HepG2 (cell line): ENCODE data around the gene PRDM7. TPM values are rescaled to one million over a fixed set of nuclear protein-coding genes. Genes with fewer than 3 reads are reported as not detected.

Experiments used
- ASH2L ChIP-seq: fragments of 300-600, 200-600 bp; sonication (generic); IDR thresholded peaks from 2 replicates; pipeline ENCODE4 v1.7.0; 2017; ENCODE audit warnings: low read depth, mild to moderate bottlenecking, moderate library complexity, mixed read lengths, low read length; ENCODE audit not compliant: insufficient read length
- CBX2 ChIP-seq, 2 experiments: fragments of 200-600 bp in 1 of 2; sonication (generic); formaldehyde crosslinking in 1 of 2; IDR thresholded peaks; 2 replicates each; pipeline versions ENCODE4 v1.7.0 to v1.8.1; 2018 to 2022; ENCODE audit warnings: low read depth in 2 of 2, low read length in 1 of 2, mild to moderate bottlenecking in 1 of 2, missing genetic modification reagents in 1 of 2
- CERS6 ChIP-seq: sonication (generic); formaldehyde crosslinking; IDR thresholded peaks from 2 replicates; pipeline ENCODE4 v1.5.0; 2020; ENCODE audit warnings: missing genetic modification reagents
- DMTF1 ChIP-seq: sonication (generic); formaldehyde crosslinking; IDR thresholded peaks from 2 replicates; pipeline ENCODE4 v1.4.0; 2020; ENCODE audit warnings: mild to moderate bottlenecking, missing genetic modification reagents
- HNF4G ChIP-seq, 2 experiments: sonication (generic) in 1 of 2; formaldehyde crosslinking in 1 of 2; IDR thresholded peaks; 2 replicates each; pipeline versions ENCODE4 v1.4.0 to v1.6.1; 2011 to 2020; ENCODE audit warnings: borderline replicate concordance in 2 of 2, low read depth in 2 of 2, mild to moderate bottlenecking in 2 of 2, low read length in 1 of 2, missing genetic modification reagents in 1 of 2, moderate library complexity in 1 of 2
- KDM4B ChIP-seq: sonication (generic); formaldehyde crosslinking; IDR thresholded peaks from 2 replicates; pipeline ENCODE4 v1.4.0; 2020; ENCODE audit warnings: missing genetic modification reagents
- MAX ChIP-seq: IDR thresholded peaks from 2 replicates; pipeline ENCODE4 v1.6.1; 2012; ENCODE audit warnings: inconsistent platforms
- NONO ChIP-seq, 2 experiments: fragments of 450-650 bp in 1 of 2; sonication (generic) in 1 of 2; formaldehyde crosslinking in 1 of 2; IDR thresholded peaks in 1 of 2; conservative IDR thresholded peaks in 1 of 2; 2 replicates each; pipeline versions ENCODE4 v1.6.1 to v1.8.0; 2017 to 2022; ENCODE audit warnings: mild to moderate bottlenecking in 1 of 2, missing genetic modification reagents in 1 of 2, moderate library complexity in 1 of 2
- SMC3 ChIP-seq: IDR thresholded peaks from 2 replicates; pipeline ENCODE4 v1.6.1; 2011; ENCODE audit warnings: low read length, improper control_type of control experiment
- SP140L ChIP-seq: sonication (generic); formaldehyde crosslinking; IDR thresholded peaks from 2 replicates; pipeline ENCODE4 v1.4.0; 2020; ENCODE audit warnings: missing genetic modification reagents, borderline replicate concordance
- YEATS2 ChIP-seq: sonication (generic); formaldehyde crosslinking; IDR thresholded peaks from 2 replicates; pipeline ENCODE4 v1.4.0; 2020; ENCODE audit warnings: missing genetic modification reagents, borderline replicate concordance
- polyA plus RNA-seq, 8 experiments: library from polyadenylated mRNA; depleted of rRNA in 3 of 8; stranded (reverse) in 7 of 8; unstranded in 1 of 8; fragments of >200 nt; fragmentation: Illumina TruSeq in 4 of 8; extraction: Trizol in 4 of 8; gene quantifications; 2 replicates each; pipeline versions ENCODE4 v1.2.1 to v1.2.3, GENCODE V29; 2011 to 2016; ENCODE audit warnings: low read depth in 4 of 8, missing spikeins in 1 of 8, mixed read lengths in 1 of 8; ENCODE audit not compliant: insufficient read depth in 1 of 8
- total RNA-seq, 5 experiments: library from RNA; depleted of rRNA; stranded (reverse); fragments of >200 nt; fragmentation: Illumina TruSeq; extraction: Trizol; gene quantifications; 2 replicates each; pipeline ENCODE4 v1.2.3, GENCODE V29; 2016; ENCODE audit warnings: low read depth in 1 of 5
- TF ChIP-seq, protein P1 (sequence below): sonication (generic); formaldehyde crosslinking; IDR thresholded peaks from 2 replicates; pipeline ENCODE4 v1.4.0; 2020; ENCODE audit warnings: mild to moderate bottlenecking, missing genetic modification reagents
- TF ChIP-seq, protein P2 (sequence below): sonication (generic); formaldehyde crosslinking; IDR thresholded peaks from 2 replicates; pipeline ENCODE4 v1.4.0; 2020; ENCODE audit warnings: mild to moderate bottlenecking, missing genetic modification reagents

The PRDM7 gene
- total and polyA plus RNA-seq, 2 of the 13 experiments (the other 11 are each of a cell fraction or from before 2014, with no cell fraction given) = not detected

DNA sequence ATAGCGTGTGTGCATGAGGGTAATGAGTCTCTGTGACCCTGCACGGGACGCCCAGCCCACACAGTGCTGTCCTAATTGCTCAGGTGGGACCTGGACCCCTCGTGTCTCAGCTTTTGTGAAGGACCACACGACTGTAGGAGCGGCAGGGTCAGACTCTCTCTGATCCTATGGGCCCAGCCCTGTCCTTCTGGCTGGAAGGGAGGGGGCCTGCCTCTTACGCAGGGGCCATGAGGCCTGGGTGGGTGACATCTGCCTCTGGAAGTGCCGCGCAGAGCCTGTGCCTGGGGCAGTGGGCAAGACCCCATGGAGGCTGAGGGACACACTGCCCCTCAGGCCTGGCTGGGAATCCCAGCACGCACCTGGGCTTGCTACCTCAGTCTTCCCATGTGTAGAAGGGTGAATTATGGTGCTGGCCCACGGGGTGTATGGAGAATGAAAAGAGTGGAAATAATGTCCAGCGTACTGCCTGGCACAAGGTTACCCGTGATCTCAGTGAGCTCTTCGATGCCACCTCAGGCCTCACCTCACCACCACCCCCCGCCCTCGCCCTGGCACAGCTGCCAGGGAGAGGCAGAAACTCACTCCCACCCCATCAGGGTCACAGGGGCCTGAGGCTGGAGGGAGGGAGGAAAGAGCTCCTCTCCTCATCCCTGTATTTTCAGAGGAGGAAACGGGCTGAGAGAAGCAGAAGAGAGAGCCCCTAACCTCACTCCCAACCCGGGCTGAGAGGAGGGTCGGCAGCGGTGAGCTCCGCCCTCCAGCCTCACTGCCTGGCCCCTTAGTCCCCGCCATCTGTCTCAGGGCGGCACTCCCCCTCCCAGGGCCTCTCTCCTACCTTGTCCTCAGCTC is 30.8 kb downstream of the PRDM7 start (continued):
- TF ChIP-seq, protein P1, sequence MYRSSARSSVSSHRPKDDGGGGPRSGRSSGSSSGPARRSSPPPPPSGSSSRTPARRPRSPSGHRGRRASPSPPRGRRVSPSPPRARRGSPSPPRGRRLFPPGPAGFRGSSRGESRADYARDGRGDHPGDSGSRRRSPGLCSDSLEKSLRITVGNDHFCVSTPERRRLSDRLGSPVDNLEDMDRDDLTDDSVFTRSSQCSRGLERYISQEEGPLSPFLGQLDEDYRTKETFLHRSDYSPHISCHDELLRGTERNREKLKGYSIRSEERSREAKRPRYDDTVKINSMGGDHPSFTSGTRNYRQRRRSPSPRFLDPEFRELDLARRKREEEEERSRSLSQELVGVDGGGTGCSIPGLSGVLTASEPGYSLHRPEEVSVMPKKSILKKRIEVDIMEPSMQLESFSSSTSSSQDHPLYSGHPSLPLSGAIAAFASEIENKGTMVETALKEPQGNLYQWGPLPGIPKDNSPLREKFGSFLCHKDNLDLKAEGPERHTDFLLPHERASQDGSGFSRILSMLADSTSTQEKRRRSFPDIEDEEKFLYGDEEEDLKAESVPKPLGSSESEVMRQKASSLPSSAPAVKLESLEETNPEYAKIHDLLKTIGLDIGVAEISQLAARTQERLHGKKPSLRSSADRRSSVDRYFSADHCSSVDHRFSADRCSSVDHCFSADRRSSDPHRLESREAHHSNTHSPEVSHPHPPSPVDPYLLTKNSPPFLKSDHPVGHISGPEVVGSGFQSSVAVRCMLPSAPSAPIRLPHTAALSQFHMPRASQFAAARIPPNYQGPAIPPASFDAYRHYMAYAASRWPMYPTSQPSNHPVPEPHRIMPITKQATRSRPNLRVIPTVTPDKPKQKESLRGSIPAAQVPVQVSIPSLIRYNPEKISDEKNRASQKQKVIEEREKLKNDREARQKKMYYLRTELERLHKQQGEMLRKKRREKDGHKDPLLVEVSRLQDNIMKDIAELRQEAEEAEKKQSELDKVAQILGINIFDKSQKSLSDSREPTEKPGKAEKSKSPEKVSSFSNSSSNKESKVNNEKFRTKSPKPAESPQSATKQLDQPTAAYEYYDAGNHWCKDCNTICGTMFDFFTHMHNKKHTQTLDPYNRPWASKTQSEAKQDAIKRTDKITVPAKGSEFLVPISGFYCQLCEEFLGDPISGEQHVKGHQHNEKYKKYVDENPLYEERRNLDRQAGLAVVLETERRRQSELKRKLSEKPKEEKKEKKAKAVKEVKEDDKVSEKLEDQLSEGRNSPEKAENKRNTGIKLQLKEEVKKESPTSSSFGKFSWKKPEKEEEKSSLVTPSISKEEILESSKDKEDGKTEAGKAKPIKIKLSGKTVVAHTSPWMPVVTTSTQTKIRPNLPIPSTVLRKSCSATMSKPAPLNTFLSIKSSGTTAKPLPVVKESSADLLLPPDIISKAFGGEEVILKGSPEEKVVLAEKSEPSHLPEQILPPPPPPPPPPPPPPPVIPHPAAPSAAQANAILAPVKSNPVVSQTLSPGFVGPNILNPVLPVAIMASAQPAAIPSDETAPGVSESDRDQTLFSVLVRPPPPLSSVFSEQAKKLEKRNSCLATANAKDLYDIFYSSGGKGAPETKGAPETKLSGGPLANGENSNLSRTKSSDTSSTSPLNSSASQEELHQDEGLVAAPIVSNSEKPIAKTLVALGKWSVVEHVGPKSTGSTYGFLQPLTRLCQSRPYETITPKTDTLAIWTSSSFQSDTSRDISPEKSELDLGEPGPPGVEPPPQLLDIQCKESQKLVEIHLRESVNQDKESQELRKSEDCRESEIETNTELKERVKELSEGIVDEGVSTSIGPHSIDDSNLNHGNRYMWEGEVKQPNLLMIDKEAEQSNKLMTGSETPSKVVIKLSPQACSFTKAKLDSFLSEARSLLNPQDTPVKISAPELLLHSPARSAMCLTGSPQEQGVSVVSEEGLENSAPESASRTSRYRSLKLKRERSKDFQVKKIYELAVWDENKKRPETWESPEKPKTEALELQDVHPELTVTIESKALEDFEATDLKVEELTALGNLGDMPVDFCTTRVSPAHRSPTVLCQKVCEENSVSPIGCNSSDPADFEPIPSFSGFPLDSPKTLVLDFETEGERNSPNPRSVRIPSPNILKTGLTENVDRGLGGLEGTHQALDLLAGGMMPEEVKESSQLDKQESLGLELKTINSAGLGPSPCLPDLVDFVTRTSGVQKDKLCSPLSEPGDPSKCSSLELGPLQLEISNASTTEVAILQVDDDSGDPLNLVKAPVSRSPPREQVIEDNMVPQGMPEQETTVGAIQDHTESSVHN (CRISPR knock-in tag) = 0 out of 2 replicates have a peak, but pooled peaks have one; percentile 74
- TF ChIP-seq MAX (no peak), KDM4B (CRISPR knock-in tag) (0 out of 2 replicates have a peak, but pooled peaks have one; percentile 6), DMTF1 (CRISPR knock-in tag) (0 out of 2 replicates have a peak, but pooled peaks have one; percentile 57), HNF4G (IDR thresholded peaks at IDR 0.05; ENCODE audit: borderline replicate concordance, low read depth, low read length) (no peak), HNF4G (CRISPR knock-in tag; IDR thresholded peaks at IDR 0.05; ENCODE audit: borderline replicate concordance, low read depth) (no peak), ASH2L (no peak), CERS6 (no peak), CBX2 (IDR thresholded peaks at IDR 0.05; ENCODE audit: low read depth, low read length) (no peak), CBX2 (CRISPR knock-in tag; IDR thresholded peaks at IDR 0.05; ENCODE audit: low read depth) (peak; percentile 46; the same call in 1 of the 2 replicates), NONO (IDR thresholded peaks at IDR 0.05) (no peak), NONO (CRISPR knock-in tag; conservative IDR thresholded peaks at IDR 0.05) (no peak; the same call in 1 of the 2 replicates), SMC3 (no peak), SP140L (CRISPR knock-in tag) (no peak), YEATS2 (CRISPR knock-in tag) (no peak)
- TF ChIP-seq, protein P2, sequence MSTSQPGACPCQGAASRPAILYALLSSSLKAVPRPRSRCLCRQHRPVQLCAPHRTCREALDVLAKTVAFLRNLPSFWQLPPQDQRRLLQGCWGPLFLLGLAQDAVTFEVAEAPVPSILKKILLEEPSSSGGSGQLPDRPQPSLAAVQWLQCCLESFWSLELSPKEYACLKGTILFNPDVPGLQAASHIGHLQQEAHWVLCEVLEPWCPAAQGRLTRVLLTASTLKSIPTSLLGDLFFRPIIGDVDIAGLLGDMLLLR (CRISPR knock-in tag) = 0 out of 2 replicates have a peak, but pooled peaks have one; percentile 28
